ENCODE measurements around the gene COPRS.
A peak's percentile ranks its signal among the peaks of the same experiment; 100 is the strongest.
"Not testable (repeated sequence)": the region's sequence is repeated elsewhere in the genome, so short reads cannot be mapped to it uniquely, and the experiment has no call there.

The COPRS gene

GRCh38 chr17:31843070-31843745 lies 15.8 kb downstream of the COPRS start:
- no peak for DNase-seq

- DNase-seq, result peak; percentile 65 to 67
Measured at GRCh38 chr17:31842195-31843069, 16.6 kb downstream of the COPRS start.

- no peak for DNase-seq
Measured at GRCh38 chr17:31841850-31842194, 17.2 kb downstream of the COPRS start.

- DNase-seq, result no peak
Measured at GRCh38 chr17:31838636-31839225, 20.3 kb downstream of the COPRS start.

- DNase-seq, result no peak
Measured at GRCh38 chr17:31835984-31836383, 23.1 kb downstream of the COPRS start.

GRCh38 chr17:31834448-31834847 lies 24.6 kb downstream of the COPRS start:
- DNase-seq, result no peak

- DNase-seq, result no peak
Measured at GRCh38 chr17:31832746-31833145, 26.3 kb downstream of the COPRS start.

- no peak for DNase-seq
Measured at GRCh38 chr17:31830971-31831858, 27.8 kb downstream of the COPRS start.

GRCh38 chr17:31829649-31830048 lies 29.4 kb downstream of the COPRS start:
- no peak for DNase-seq

- not testable (repeated sequence) for DNase-seq
Measured at GRCh38 chr17:31828955-31829354, 30.1 kb downstream of the COPRS start.

- no peak for DNase-seq
Measured at GRCh38 chr17:31825961-31826691, 32.9 kb downstream of the COPRS start.

- no peak for DNase-seq
Measured at GRCh38 chr17:31824766-31825360, 34.2 kb downstream of the COPRS start.

- DNase-seq, result no peak
Measured at GRCh38 chr17:31823014-31823413, 36.0 kb downstream of the COPRS start.

GRCh38 chr17:31820691-31821435 lies 38.2 kb downstream of the COPRS start:
- DNase-seq, result no peak

GRCh38 chr17:31819578-31819977 lies 39.5 kb downstream of the COPRS start:
- DNase-seq, result no peak

- not testable (repeated sequence) for DNase-seq
Measured at GRCh38 chr17:31818863-31819262, 40.2 kb downstream of the COPRS start.

- no peak for DNase-seq
Measured at GRCh38 chr17:31815212-31815730, 43.8 kb downstream of the COPRS start.

- no peak for DNase-seq
Measured at GRCh38 chr17:31811101-31811500, 47.9 kb downstream of the COPRS start.

- not testable (repeated sequence) for DNase-seq
Measured at GRCh38 chr17:31809876-31810275, 49.2 kb downstream of the COPRS start.

- DNase-seq, result no peak
Measured at GRCh38 chr17:31808521-31809050, 50.5 kb downstream of the COPRS start.

All from CD4-positive, alpha-beta T cell treated with Interleukin-1 beta for 1 hour (primary cell).